GM19239 (cell line): Measurements from ENCODE around the gene PSMB11.
"Not testable (repeated sequence)": the region's sequence is repeated elsewhere in the genome, so short reads cannot be mapped to it uniquely, and the experiment has no call there.

Experiments used
- DNase-seq: peaks from one replicate; pipeline ENCODE4 v3.0.0; 2011; ENCODE audit warnings: low spot score; ENCODE audit not compliant: insufficient read length
- FAIRE-seq: peaks from 2 replicates; lab custom pipeline; 2011; peaks lifted over from hg19 to GRCh38; lab: Jason Lieb, UNC

Gene PSMB11

DNA sequence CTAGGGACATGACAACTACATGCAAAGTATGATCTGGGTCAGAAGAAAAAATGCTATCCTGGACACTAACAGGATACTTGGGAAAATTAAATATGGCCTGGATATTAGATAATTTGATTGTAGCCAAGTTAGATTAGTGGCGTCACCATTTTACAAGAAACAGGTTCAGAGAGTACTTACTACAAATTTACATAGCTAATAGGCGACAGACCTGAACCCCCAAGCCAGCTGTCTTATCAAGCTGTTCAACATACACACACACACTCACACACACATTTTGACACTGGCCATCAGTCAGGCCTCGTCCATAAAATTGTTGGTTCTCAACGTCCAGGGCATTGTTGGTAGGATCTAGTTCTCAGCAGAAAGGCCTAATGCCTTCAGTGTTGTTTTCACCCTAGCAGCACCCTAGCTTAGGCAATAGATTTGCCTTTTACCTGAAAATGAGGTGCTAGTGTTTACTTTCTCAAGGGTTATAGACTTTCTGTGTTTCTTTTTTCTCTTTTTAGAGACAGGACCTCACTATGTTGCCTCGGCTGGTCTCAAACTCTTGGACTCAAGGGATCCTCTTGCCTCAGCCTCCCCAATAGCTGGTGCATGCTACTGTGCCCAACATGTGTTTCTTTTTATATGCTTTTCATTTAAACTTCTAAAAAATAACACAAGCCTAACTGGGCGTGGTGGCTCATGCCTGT is 28.8 kb upstream of the PSMB11 start:
- FAIRE-seq = no peak
- no peak for DNase-seq

DNA sequence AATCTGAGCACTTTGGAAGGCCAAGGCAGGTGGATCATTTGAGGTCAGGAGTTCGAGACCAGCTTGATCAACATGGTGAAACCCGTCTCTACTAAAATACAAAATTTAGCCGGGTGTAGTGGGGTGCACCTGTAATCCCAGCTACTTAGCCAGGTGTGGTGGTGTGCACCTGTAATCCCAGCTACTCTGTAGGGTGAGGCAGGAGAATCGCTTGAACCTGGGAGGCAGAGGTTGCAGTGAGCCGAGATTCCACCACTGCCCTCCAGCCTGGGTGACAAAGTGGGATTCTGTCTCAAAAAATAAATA is 28.3 kb upstream of the PSMB11 start:
- DNase-seq, FAIRE-seq: not testable (repeated sequence)

DNA sequence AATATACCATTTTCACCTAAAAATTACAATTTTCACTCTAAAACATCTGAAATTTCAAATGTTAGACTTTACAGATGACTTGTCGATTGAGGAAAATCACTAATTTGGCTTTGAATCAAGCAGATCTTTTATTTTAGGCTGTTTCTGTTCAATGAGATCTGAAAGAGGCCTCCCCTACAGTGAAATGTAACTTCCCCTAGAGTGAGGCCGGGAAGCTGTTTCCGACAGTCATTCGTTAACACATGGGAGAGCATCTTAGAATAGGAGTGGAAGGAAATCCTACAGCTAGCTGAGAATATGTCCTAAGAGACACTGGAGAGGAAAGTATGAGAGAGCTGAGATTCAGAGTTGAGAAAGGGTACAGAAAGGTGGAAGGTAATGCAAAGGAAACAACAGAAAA is 26.4 kb upstream of the PSMB11 start:
- FAIRE-seq = no peak
- DNase-seq = no peak

DNA sequence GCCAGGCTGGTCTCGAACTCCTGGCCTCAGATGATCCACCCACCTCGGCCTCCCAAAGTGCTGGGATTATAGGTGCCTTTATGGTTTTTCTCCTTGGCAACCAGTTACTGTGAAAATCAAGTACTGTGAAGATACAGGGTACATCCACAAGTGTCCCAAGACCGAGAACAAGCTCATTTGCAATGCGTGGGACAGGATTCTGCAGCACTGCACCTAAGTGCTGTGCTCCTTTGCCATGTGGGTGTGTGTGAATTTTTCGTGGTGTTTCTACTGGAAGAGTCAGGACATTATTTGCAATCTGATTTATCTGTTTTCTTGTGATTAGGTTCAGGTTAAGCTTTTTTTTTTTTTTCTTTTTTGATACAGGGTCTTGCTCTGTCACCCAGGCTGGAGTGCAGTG is 24.9 kb upstream of the PSMB11 start:
- FAIRE-seq = no peak
- no peak for DNase-seq

DNA sequence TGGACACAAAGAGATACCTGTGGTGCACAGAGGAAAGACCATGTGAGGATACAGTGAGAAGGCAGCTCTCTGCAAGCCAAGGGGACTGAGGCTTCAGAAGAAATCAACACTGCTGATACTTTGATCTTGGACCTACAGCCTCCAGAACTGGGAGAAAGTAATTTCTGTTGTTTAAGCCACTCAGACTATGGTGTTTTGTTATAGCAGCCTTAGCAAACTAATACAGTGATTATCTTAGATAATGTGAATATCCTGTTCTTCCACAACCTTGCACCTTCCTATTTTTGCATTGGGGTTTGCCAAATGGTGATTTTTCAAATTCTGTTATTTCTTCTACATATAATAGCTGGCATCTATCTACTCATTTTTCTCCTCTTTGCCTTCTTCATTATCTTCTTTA is 23.9 kb upstream of the PSMB11 start:
- no peak for FAIRE-seq

DNA sequence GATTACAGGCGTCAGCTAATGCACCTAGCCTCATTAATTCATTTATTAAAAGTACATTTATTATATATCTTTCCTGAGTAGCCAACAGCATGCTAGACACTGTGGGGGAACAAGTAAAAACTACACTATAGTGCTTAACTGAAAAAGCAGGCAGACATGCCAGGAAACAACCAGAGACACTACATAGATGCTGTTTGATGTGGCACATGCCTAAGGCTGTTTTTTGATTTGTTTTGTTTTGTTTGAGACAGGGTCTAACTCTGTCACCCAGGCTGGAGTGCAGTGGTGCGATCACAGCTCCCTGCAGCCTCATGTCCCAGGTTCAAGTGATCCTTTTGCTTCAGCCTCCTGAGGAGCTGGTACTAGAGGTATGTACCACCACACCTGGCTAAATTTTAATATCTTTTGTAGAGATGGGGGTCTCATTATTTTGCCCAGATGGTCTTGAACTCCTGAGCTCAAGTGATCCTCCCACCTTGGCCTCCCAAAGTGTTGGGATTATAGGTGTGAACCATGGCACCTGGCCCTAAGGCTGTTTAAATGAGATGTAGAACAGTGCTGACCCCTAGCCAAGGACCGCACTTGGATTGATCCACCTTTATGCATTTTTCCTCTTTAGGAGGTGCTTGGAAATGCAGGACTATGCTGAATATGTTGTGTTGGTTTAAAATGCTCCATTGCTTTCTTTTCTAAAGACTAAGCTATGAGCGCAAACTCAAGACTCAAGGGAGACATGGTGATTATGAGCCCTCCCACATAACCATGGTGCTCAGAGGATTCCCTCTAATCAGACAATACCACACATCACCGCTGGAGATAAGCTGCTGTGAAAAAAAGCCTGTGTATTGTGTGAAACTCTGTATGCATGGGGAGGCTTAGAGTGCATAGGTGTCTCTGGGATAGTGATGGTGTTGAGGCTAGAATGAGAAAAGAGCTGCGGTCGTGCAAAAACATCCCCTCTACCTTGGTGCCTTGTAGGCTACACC is 21.6 kb upstream of the PSMB11 start:
- no peak for FAIRE-seq
- DNase-seq = no peak

More for the DNA sequence above, 23.9 kb upstream of the PSMB11 start:
- DNase-seq = no peak

DNA sequence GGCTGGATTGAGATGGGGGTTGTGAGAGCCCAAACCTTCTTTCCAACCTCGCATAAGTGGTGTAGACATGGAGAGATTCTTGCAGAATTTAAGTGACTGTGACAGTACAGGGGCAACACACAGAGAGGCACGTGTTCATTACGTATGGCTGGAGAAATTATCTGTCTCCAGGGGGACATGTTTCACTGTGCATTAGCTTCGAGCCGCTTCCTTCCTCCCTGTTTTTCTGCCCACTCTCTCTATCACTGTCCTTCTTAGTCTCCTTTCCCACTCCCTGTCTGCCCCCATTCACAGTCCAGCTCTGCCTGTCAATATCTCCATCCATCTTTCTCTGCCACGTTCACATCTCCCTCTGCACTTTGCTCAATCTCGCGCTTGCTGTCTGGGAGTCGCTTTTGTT is 20.6 kb upstream of the PSMB11 start:
- FAIRE-seq (no peak), DNase-seq (no peak)

DNA sequence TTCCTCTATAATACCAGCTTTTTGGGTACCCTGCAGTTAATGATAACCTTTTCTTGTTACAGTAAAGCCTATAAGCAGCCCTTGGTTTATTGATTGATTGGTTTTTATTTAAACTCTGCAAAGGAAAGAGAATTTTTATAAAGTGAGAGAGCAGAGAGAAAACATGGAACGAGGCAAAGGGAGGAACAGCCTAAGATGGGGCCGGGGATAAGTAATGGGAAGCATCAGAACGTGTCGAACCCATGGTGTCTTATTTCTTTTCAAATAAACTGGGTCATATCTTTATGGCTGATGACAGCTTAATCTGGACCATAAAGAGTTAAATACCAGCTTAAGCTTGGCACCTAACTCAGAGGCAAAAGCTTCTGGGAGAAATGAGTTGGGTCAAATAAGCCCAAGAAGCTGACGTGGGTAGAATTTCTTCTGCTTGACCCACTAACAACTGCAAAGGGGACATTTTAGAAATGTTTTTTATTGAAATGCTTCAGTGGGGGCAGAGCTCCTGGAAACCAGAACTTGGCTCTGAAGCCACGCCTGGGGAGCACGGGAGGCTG is 20.0 kb upstream of the PSMB11 start:
- no peak for FAIRE-seq
- DNase-seq = no peak

DNA sequence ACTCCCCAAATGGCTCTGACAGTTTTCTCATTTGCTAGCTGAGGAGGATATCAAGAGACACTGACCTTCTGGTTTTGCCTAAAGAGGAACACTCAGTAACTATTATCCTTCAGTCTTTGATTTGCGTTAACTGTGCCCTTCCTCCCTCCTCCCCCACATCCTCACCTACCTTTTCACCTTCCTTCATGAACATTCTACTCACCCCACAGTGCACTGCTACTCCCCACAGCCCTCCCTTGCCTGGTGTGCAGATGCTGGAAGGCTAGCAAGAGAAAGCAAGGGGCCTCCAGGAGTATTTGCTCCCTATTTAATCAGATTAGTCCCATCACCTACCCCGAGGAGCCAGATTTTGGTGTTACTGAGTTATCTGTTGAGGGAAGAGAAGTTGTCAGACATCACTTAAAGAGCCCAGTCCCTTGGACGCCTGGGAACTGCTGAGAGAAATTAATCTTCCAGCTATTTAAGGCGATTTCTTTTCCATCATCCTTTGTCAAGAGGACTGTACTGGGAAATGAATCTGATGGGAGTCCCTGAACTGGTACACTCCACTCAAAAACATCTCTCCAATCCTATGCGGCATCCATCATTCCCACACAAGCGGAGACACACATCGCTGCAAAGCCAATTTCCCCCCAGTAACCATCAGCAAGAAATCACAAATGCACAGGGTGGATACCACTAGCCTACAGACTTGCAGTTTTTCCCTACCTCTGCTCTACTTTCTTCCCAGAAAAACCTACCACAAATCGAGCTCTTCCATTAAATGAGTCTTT is 18.8 kb upstream of the PSMB11 start:
- FAIRE-seq = no peak

DNA sequence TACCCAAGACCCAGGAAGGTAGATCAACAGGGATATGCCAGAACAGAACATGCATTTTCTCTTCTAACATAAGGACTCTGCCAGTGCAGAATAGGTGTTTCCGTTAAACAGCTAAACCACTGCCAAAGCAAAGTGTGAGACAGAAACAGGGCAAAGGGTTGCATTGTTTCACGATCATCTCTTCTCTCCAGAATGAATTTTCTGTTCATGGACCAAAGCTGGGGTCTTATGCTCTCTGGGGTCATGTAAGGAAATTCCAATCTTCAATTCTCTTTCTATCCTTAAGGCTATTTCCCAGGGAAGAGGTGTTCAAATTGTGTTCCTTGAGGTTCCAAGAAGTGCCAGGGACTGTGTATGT is 18.2 kb upstream of the PSMB11 start:
- FAIRE-seq (no peak), DNase-seq (no peak)

More for the DNA sequence above, 18.8 kb upstream of the PSMB11 start:
- no peak for DNase-seq

DNA sequence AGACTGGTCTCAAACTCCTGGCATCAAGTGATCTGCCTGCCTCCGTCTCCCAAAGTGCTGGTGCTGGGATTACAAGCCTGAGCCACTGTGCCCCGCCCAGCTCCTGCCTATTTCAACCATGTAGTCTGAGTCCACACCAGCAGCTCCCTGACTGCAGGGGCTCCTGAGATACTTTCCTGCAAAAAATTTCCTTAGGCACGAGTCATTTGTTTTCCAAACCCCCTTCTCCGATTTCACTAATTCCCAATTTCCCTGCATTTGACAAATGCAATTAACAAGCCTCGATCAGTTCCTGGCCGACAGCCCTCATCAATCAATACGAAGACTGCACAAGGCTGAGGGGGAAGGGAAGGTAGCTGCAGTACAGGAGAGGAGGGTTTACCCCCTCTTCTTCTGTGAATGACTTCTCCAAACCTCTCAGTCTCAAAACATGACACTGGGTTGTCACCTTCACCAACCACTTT is 17.4 kb upstream of the PSMB11 start:
- DNase-seq (no peak), FAIRE-seq (no peak)

DNA sequence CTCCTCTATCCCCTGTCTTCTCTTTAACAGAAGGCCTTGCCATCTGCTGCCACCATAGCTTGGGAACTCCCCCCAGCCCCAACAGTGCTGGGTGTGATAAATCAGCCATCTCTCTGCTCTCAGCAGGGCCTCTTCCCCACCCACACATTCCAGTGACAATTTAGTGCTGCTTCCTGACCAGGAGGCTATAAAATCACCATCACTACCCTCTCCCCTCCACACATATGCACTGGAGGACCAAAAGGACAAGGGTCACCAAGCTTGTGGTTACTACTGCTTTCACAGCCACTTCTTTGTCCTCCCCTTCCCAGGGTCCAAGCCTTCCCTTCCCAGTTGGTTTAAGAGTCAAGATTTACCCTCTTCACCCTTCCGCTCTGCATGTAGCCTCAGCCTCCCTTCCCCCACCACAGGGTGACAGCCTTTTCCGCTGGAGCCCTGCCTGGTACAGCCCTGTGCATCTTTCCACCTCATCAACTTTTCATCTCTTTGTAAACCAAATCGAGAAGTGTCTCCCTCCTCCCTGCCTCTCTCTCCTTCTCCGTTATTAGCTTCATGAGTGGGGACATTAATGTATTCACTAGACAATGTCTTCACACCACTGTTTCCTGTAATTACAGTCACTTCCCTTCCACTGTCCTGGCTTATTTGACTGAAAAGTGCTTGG is 16.7 kb upstream of the PSMB11 start:
- DNase-seq (no peak), FAIRE-seq (no peak)

DNA sequence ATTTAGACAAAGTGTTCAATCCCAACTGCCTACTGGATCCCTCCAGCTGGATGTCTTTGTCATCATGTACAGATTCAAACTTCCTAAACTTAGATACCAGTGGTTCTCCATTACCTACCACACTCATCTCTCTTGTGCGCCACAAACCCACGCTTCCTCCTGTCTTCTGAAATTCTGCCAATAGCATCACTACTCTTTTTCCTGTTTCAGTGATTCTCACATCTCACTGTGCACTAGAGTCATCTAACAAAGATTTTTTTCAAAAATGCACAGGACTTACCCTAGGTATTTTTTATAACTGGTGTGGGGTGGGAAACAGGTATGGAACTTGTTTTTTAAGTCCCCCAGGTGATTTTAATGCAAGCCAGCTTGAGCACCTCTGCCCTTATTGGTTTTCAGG is 13.2 kb upstream of the PSMB11 start:
- FAIRE-seq = no peak
- DNase-seq = no peak

DNA sequence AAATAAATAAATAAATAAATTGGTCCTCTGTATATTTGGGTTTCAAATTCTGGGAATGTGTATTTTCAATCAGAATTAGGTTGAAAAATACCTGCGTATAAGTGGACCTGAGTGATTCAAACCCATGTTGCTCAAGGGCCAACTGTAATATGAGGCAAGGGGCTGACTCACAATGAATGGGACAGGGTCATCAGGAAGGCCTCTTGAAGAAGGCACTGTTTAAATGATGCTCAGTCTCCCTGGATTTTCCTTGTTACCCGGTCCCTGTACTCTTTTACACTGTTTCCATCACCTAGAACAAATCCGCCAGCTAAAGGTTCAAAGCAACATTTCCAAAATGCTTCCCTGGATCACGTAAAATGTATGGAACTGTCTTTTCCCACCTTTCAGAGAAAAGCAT is 11.1 kb upstream of the PSMB11 start:
- DNase-seq = no peak
- FAIRE-seq = no peak

DNA sequence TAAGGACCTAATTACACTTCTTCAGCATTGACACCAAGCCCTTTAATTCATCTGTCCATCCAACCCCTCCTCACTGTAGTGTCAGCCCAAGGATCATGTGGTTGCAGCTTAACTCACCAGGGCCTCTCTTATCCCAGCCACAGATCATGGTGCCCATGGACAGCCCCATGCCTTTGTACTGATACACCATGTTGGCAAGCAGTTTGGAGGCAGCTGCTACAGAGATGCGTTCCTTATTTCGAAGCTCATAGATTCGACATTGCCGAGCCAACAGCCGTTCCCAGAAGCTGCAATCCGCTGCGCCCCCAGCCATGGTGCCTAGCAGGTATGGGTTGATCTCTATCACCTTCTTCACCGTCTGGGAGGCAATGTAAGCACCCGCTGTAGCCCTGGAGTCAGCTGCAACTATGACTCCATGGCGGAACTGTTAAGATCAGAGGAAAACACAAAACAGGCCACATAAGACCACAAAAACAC is 8.7 kb upstream of the PSMB11 start:
- DNase-seq = no peak
- FAIRE-seq = no peak

DNA sequence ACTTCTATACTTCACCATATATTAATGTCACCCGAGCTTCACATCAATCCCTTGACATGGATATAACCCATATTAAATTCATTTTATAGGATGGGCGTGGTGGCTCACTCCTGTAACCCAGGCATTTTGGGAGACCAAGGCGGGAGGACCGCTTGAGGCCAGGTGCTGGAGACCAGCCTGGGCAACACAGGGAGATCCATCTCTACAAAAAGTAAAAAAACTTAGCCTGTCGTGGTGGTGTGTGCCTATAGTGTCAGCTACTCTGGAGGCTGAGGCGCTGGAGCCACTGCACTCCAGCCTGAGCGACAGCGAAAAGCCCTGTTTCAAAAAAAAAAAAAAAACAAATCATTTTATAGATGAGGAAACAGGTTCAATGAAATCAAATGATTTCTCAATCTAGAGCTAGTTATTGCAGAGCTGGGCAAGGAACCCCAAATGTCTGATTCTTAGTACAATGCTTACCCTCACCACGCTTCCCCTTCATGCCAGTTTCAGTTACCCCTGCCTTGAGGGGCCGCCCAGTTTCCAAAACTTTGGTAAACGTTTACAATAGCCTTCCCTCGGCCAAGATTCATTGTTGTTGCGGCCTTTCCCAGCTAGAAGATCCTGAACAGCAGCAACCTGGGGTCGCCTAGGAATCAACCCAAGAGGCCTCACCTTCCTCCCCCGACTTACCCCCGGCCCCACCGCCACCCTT is 8.1 kb upstream of the PSMB11 start:
- DNase-seq = no peak
- no peak for FAIRE-seq

DNA sequence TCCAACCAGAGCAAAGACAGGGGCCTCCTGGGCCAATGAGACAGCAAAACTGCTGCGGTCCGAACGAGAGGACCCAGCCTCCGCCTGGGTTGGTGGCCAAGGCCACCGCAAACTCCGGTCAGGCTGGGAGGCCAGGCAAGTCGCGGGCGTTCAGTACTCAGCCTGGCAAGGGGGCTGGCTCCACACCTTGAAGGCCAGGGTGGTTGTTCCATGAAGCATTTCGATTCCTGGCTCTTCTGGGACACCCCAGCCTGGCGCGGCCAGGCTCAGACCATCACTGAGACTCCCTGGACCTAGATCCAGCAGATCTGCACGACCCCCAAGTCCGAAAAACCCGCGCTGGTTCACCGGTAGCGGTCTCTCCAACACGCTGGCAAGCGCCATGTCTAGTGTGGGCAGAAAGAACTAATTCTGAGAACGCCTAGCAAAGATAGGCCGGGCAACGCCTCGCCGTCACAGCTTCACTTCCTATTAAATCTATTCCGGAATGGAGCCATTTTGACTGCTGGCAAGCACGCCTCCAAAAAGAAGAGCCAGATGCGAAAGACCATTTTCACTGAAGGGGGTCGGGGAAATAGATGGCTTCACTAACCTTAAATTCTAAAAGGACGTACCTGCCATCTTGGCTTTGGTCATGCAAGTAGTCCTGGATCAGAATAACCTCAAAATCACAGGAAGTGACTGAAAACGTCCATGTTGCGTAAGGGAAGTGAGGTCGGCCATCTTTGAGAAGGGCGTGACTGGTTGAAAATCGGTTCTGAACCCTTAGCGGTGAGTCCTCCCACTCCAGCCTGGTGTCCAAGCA is 7.3 kb upstream of the PSMB11 start, which contains the start of gene PSMB5:
PSMB5 (minus strand) TSS at position 403 of the 805 bp plus-strand sequence; CDS start at position 384, 19 bp downstream.
- FAIRE-seq = peak; percentile 98
- peak; percentile 95 for DNase-seq
